Stomach smooth muscle (tissue), 2 donors: ENCODE data around the gene PVR.
"Not testable (repeated sequence)": the region's sequence is repeated elsewhere in the genome, so short reads cannot be mapped to it uniquely, and the experiment has no call there.

Experiments
- H3K27ac ChIP-seq: one replicate; pipeline ENCODE4 v1.7.0; 2013; ENCODE audit warnings: mild to moderate bottlenecking, low read length, inconsistent platforms
- H3K27me3 ChIP-seq, 2 donors: one replicate each; pipeline ENCODE4 v1.7.0; 2013; ENCODE audit warnings: low read length in 2 of 2; ENCODE audit not compliant: insufficient read depth in 2 of 2, control insufficient read depth in 1 of 2
- H3K36me3 ChIP-seq, 2 donors: one replicate each; pipeline ENCODE4 v1.7.0; 2013; ENCODE audit warnings: low read length in 2 of 2; ENCODE audit not compliant: control insufficient read depth in 2 of 2, insufficient read depth in 2 of 2
- H3K4me1 ChIP-seq: one replicate; pipeline ENCODE4 v1.7.0; 2013; ENCODE audit warnings: low read length; ENCODE audit not compliant: control insufficient read depth, insufficient read depth
- H3K4me3 ChIP-seq, 2 donors: one replicate each; pipeline ENCODE4 v1.7.0; 2013; ENCODE audit warnings: low read length in 2 of 2
- H3K9ac ChIP-seq, 2 donors: one replicate each; pipeline ENCODE4 v1.7.0; 2013; ENCODE audit warnings: low read length in 2 of 2, mild to moderate bottlenecking in 1 of 2
- H3K9me3 ChIP-seq, 2 donors: one replicate each; pipeline ENCODE4 v1.7.0; 2013; ENCODE audit warnings: low read length in 2 of 2; ENCODE audit not compliant: control insufficient read depth in 2 of 2
- donor health status: healthy.
- donor health status: Pancreatic carcinoma.

The PVR gene

GRCh38 chr19:44618640-44619357 is 24.9 kb upstream of the PVR start:
- H3K9ac ChIP-seq: no peak overlapping the region
- peaks cover 0 to 3% of the 10 kb centered on the region in 2 donors for H3K9me3 ChIP-seq
- H3K4me3 ChIP-seq: no peak overlapping the region
- H3K27me3 ChIP-seq: no peaks in the 10 kb centered on the region
- H3K27ac ChIP-seq: no peak overlapping the region
- no peaks in the 10 kb centered on the region for H3K36me3 ChIP-seq
- no peaks in the 10 kb centered on the region for H3K4me1 ChIP-seq

- no peak overlapping the region for H3K27ac ChIP-seq
- H3K27me3 ChIP-seq: no peaks in the 10 kb centered on the region
- H3K36me3 ChIP-seq: no peaks in the 10 kb centered on the region
- peaks cover 0 to 6% of the 10 kb centered on the region in 2 donors for H3K9me3 ChIP-seq
- no peak overlapping the region for H3K4me3 ChIP-seq
- H3K9ac ChIP-seq: no peak overlapping the region
- peaks cover under 1% of the 10 kb centered on the region for H3K4me1 ChIP-seq
These were observed 23.0 kb upstream of the PVR start for GRCh38 chr19:44620667-44621066.

- Histone ChIP-seq H3K27me3 (no peaks in the 10 kb centered on the region), H3K9me3 (peaks cover 2 to 6% of the 10 kb centered on the region in 2 donors), H3K27ac (no peak overlapping the region), H3K4me3 (no peak overlapping the region), H3K9ac (no peak overlapping the region), H3K4me1 (peaks cover 5% of the 10 kb centered on the region), H3K36me3 (no peaks in the 10 kb centered on the region)
These were observed 22.3 kb upstream of the PVR start for GRCh38 chr19:44621367-44621766.

GRCh38 chr19:44623080-44623479 is 20.6 kb upstream of the PVR start:
- H3K9me3 ChIP-seq: peaks cover 3 to 6% of the 10 kb centered on the region in 2 donors
- H3K27me3 ChIP-seq: no peaks in the 10 kb centered on the region
- H3K9ac ChIP-seq: no peak overlapping the region
- no peak overlapping the region for H3K4me3 ChIP-seq
- H3K27ac ChIP-seq: no peak overlapping the region
- no peaks in the 10 kb centered on the region for H3K36me3 ChIP-seq
- peaks cover 5% of the 10 kb centered on the region for H3K4me1 ChIP-seq

GRCh38 chr19:44623626-44624025 is 20.1 kb upstream of the PVR start:
- Histone ChIP-seq H3K4me1 (peaks cover 5% of the 10 kb centered on the region), H3K27me3 (no peaks in the 10 kb centered on the region), H3K4me3 (no peak overlapping the region), H3K27ac (no peak overlapping the region), H3K9ac (no peak overlapping the region), H3K36me3 (no peaks in the 10 kb centered on the region), H3K9me3 (peaks cover 3 to 6% of the 10 kb centered on the region in 2 donors)

- no peak overlapping the region for H3K27ac ChIP-seq
- no peak overlapping the region for H3K9ac ChIP-seq
- no peaks in the 10 kb centered on the region for H3K36me3 ChIP-seq
- peaks cover 5% of the 10 kb centered on the region for H3K4me1 ChIP-seq
- H3K9me3 ChIP-seq: peaks cover 3% of the 10 kb centered on the region in 2 donors
- no peaks in the 10 kb centered on the region for H3K27me3 ChIP-seq
- H3K4me3 ChIP-seq: no peak overlapping the region
These were observed 18.8 kb upstream of the PVR start for GRCh38 chr19:44624840-44625354.

- H3K4me1 ChIP-seq, H3K27ac ChIP-seq, H3K36me3 ChIP-seq, H3K9ac ChIP-seq, H3K27me3 ChIP-seq, H3K9me3 ChIP-seq, H3K4me3 ChIP-seq: not testable (repeated sequence)
These were observed 18.1 kb upstream of the PVR start for GRCh38 chr19:44625637-44626036.

GRCh38 chr19:44626048-44626624 is 17.6 kb upstream of the PVR start:
- no peaks in the 10 kb centered on the region for H3K36me3 ChIP-seq
- peaks cover 3% of the 10 kb centered on the region in 2 donors for H3K9me3 ChIP-seq
- H3K9ac ChIP-seq: no peak overlapping the region
- no peaks in the 10 kb centered on the region for H3K27me3 ChIP-seq
- no peak overlapping the region for H3K27ac ChIP-seq
- H3K4me1 ChIP-seq: peaks cover 5% of the 10 kb centered on the region
- no peak overlapping the region for H3K4me3 ChIP-seq

GRCh38 chr19:44627631-44628030 is 16.1 kb upstream of the PVR start:
- H3K36me3 ChIP-seq: no peaks in the 10 kb centered on the region
- no peak overlapping the region for H3K4me3 ChIP-seq
- no peak overlapping the region for H3K27ac ChIP-seq
- H3K9ac ChIP-seq: no peak overlapping the region
- H3K4me1 ChIP-seq: peaks cover 5% of the 10 kb centered on the region
- no peaks in the 10 kb centered on the region for H3K27me3 ChIP-seq
- H3K9me3 ChIP-seq: peaks cover 3% of the 10 kb centered on the region in 2 donors

GRCh38 chr19:44628793-44629192 is 14.9 kb upstream of the PVR start:
- H3K36me3 ChIP-seq: no peaks in the 10 kb centered on the region
- no peak overlapping the region for H3K27ac ChIP-seq
- H3K27me3 ChIP-seq: no peaks in the 10 kb centered on the region
- no peak overlapping the region for H3K9ac ChIP-seq
- H3K4me3 ChIP-seq: no peak overlapping the region
- H3K4me1 ChIP-seq: peaks cover 5% of the 10 kb centered on the region
- H3K9me3 ChIP-seq: peaks cover 3% of the 10 kb centered on the region in 2 donors

- not testable (repeated sequence) for H3K4me3 ChIP-seq, H3K4me1 ChIP-seq, H3K9ac ChIP-seq, H3K9me3 ChIP-seq, H3K36me3 ChIP-seq, H3K27me3 ChIP-seq, H3K27ac ChIP-seq
These were observed 12.1 kb upstream of the PVR start for GRCh38 chr19:44631611-44632010.
